Parathyroid adenoma (tissue), 2 donors: ENCODE measurements around the gene CREB3L2.

Experiments used
- H2AFZ ChIP-seq: fragments of 300-600 bp; sonication (generic); one replicate; pipeline ENCODE4 v1.7.0; 2017; ENCODE audit warnings: antibody characterized with exemption, mild to moderate bottlenecking
- H3K27ac ChIP-seq: fragments of 300-600 bp; sonication (generic); one replicate; pipeline ENCODE4 v1.7.0; 2017
- H3K27me3 ChIP-seq: fragments of 300-600 bp; sonication (generic); one replicate; pipeline ENCODE4 v1.7.0; 2017; ENCODE audit warnings: low read length; ENCODE audit not compliant: control insufficient read depth, insufficient read depth
- H3K36me3 ChIP-seq: fragments of 300-600 bp; sonication (generic); one replicate; pipeline ENCODE4 v1.7.0; 2017; ENCODE audit warnings: low read length; ENCODE audit not compliant: control insufficient read depth, insufficient read depth
- H3K4me1 ChIP-seq: fragments of 300-600 bp; sonication (generic); one replicate; pipeline ENCODE4 v1.7.0; 2017; ENCODE audit warnings: control low read depth
- H3K4me2 ChIP-seq: fragments of 300-600 bp; sonication (generic); one replicate; pipeline ENCODE4 v1.7.0; 2017; ENCODE audit warnings: low read length
- H3K4me3 ChIP-seq: fragments of 300-600 bp; sonication (generic); one replicate; pipeline ENCODE4 v1.7.0; 2017; ENCODE audit warnings: low read depth, low read length
- H3K79me2 ChIP-seq: fragments of 300-600 bp; sonication (generic); one replicate; pipeline ENCODE4 v1.7.0; 2017; ENCODE audit warnings: control low read depth
- H3K9ac ChIP-seq: fragments of 300-600 bp; sonication (generic); one replicate; pipeline ENCODE4 v1.7.0; 2017; ENCODE audit warnings: mild to moderate bottlenecking
- H3K9me3 ChIP-seq: fragments of 300-600 bp; sonication (generic); one replicate; pipeline ENCODE4 v1.7.0; 2017; ENCODE audit warnings: low read length; ENCODE audit not compliant: control insufficient read depth
- CTCF ChIP-seq: fragments of 300-600 bp; sonication (generic); IDR thresholded peaks from one replicate; pipeline ENCODE4 v1.7.0; 2017; ENCODE audit warnings: antibody characterized with exemption, mild to moderate bottlenecking
- donor health status: primary hyperparathyroidism.

The CREB3L2 gene

GRCh38 chr7:137953043-137953664 lies 48.7 kb downstream of the CREB3L2 start:
- H3K36me3 ChIP-seq = no peaks in the 10 kb centered on the region
- H3K79me2 ChIP-seq = peaks cover 42% of the 10 kb centered on the region
- no peaks in the 10 kb centered on the region for H3K27me3 ChIP-seq
- H3K4me3 ChIP-seq = no peak overlapping the region
- H3K4me1 ChIP-seq = peaks cover 64% of the 10 kb centered on the region
- H3K27ac ChIP-seq = peak overlapping the region; percentile 78
- H3K9ac ChIP-seq = no peak overlapping the region
- peak overlapping the region; percentile 46 for H3K4me2 ChIP-seq
- no peaks in the 10 kb centered on the region for H3K9me3 ChIP-seq
- TF ChIP-seq CTCF = no peak
- H2AFZ ChIP-seq = no peak overlapping the region

GRCh38 chr7:137952426-137952805 lies 49.5 kb downstream of the CREB3L2 start:
- Histone ChIP-seq H3K4me3 (no peak overlapping the region), H3K9ac (no peak overlapping the region), H3K36me3 (no peaks in the 10 kb centered on the region), H3K79me2 (peaks cover 49% of the 10 kb centered on the region), H3K4me1 (peaks cover 64% of the 10 kb centered on the region), H3K4me2 (no peak overlapping the region), H2AFZ (no peak overlapping the region), H3K27me3 (no peaks in the 10 kb centered on the region), H3K9me3 (no peaks in the 10 kb centered on the region), H3K27ac (peak overlapping the region; percentile 78)
- TF ChIP-seq CTCF = no peak

GRCh38 chr7:137951700-137952425 lies 50.0 kb downstream of the CREB3L2 start:
- Histone ChIP-seq H3K9ac (no peak overlapping the region), H3K4me1 (peaks cover 64% of the 10 kb centered on the region), H3K9me3 (no peaks in the 10 kb centered on the region), H2AFZ (no peak overlapping the region), H3K4me3 (no peak overlapping the region), H3K27ac (peak overlapping the region; percentile 78), H3K4me2 (no peak overlapping the region), H3K36me3 (no peaks in the 10 kb centered on the region), H3K27me3 (no peaks in the 10 kb centered on the region), H3K79me2 (peaks cover 54% of the 10 kb centered on the region)
- no peak for TF ChIP-seq CTCF

- peaks cover 59% of the 10 kb centered on the region for H3K79me2 ChIP-seq
- H3K4me1 ChIP-seq = peaks cover 61% of the 10 kb centered on the region
- no peaks in the 10 kb centered on the region for H3K36me3 ChIP-seq
- no peak overlapping the region for H3K4me2 ChIP-seq
- H3K9me3 ChIP-seq = no peaks in the 10 kb centered on the region
- H3K27ac ChIP-seq = peak overlapping the region; percentile 61
- TF ChIP-seq CTCF = no peak
- H3K4me3 ChIP-seq = no peak overlapping the region
- H3K9ac ChIP-seq = no peak overlapping the region
- no peak overlapping the region for H2AFZ ChIP-seq
- H3K27me3 ChIP-seq = no peaks in the 10 kb centered on the region
These were observed 50.9 kb downstream of the CREB3L2 start for GRCh38 chr7:137950967-137951366.

GRCh38 chr7:137950263-137950621 lies 51.6 kb downstream of the CREB3L2 start:
- Histone ChIP-seq H3K27me3 (no peaks in the 10 kb centered on the region), H3K9ac (no peak overlapping the region), H3K4me2 (peak overlapping the region; percentile 10), H2AFZ (no peak overlapping the region), H3K27ac (peak overlapping the region; percentile 61), H3K79me2 (peaks cover 63% of the 10 kb centered on the region), H3K36me3 (no peaks in the 10 kb centered on the region), H3K9me3 (no peaks in the 10 kb centered on the region), H3K4me1 (peaks cover 57% of the 10 kb centered on the region), H3K4me3 (no peak overlapping the region)
- TF ChIP-seq CTCF = no peak
